ENCODE results near the gene SLC6A13. TPM values are rescaled to one million over a fixed set of nuclear protein-coding genes. Genes with fewer than 3 reads are reported as not detected.

SLC6A13 gene
- total RNA-seq, 1 donor from 2014 or later, result 0.91 TPM

GRCh38 chr12:295132-295531 is 32.5 kb upstream of the SLC6A13 start:
- H3K36me3 Mint-ChIP-seq (ENCODE audit: unreplicated experiment), result peaks cover 23% of the 10 kb centered on the region
- H3K27me3 Mint-ChIP-seq (ENCODE audit: unreplicated experiment), result peaks cover 3% of the 10 kb centered on the region
- H3K27ac Mint-ChIP-seq (ENCODE audit: unreplicated experiment), result no peak overlapping the region
- no peak for DNase-seq
- H3K9me3 Mint-ChIP-seq (ENCODE audit: unreplicated experiment), result peaks cover 6% of the 10 kb centered on the region
- H3K4me3 Mint-ChIP-seq (ENCODE audit: unreplicated experiment), result no peak overlapping the region
- no peak for TF ChIP-seq CTCF (IDR thresholded peaks at IDR 0.05; ENCODE audit: partially characterized antibody, unreplicated experiment)
- no peaks in the 10 kb centered on the region for H3K4me1 Mint-ChIP-seq (ENCODE audit: low read depth, unreplicated experiment)

GRCh38 chr12:293199-293598 is 30.6 kb upstream of the SLC6A13 start:
- Mint-ChIP-seq H3K4me3 (ENCODE audit: unreplicated experiment) (no peak overlapping the region), H3K27me3 (ENCODE audit: unreplicated experiment) (peaks cover 3% of the 10 kb centered on the region), H3K4me1 (ENCODE audit: low read depth, unreplicated experiment) (no peaks in the 10 kb centered on the region), H3K27ac (ENCODE audit: unreplicated experiment) (no peak overlapping the region), H3K9me3 (ENCODE audit: unreplicated experiment) (no peaks in the 10 kb centered on the region), H3K36me3 (ENCODE audit: unreplicated experiment) (peaks cover 6% of the 10 kb centered on the region)
- no peak for TF ChIP-seq CTCF (IDR thresholded peaks at IDR 0.05; ENCODE audit: partially characterized antibody, unreplicated experiment)
- no peak for DNase-seq

GRCh38 chr12:292186-292585 is 29.6 kb upstream of the SLC6A13 start:
- H3K27me3 Mint-ChIP-seq (ENCODE audit: unreplicated experiment), result peaks cover 3% of the 10 kb centered on the region
- TF ChIP-seq CTCF (IDR thresholded peaks at IDR 0.05; ENCODE audit: partially characterized antibody, unreplicated experiment), result no peak
- H3K4me3 Mint-ChIP-seq (ENCODE audit: unreplicated experiment), result no peak overlapping the region
- peaks cover 6% of the 10 kb centered on the region for H3K36me3 Mint-ChIP-seq (ENCODE audit: unreplicated experiment)
- no peaks in the 10 kb centered on the region for H3K9me3 Mint-ChIP-seq (ENCODE audit: unreplicated experiment)
- DNase-seq, result no peak
- no peaks in the 10 kb centered on the region for H3K4me1 Mint-ChIP-seq (ENCODE audit: low read depth, unreplicated experiment)
- H3K27ac Mint-ChIP-seq (ENCODE audit: unreplicated experiment), result no peak overlapping the region

DNA sequence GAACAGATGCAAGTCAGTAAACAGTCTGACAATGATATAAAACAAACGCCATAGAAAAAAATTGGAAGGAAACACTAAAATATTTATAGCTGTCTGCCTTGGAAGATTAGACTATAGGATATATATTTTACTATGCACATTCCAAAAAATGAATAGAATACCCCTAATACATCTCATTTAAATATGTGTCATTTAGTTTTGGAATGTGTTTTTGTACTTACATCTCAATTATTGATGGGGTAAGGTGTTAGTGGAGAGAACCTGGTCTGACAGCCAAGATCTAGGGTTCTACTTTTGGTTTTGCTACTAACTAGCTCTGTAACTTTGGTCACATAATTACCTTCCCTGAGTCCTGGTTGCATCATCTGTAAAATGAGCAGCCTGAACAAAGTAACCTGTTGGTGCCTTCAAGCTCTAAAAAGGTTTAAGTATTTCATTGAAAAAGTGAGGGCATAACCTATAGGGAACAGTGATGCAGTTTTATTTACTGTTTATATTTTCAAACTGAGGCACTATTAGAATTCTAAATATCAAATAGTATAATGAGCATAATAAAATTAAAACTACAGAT is 28.6 kb upstream of the SLC6A13 start:
- H3K9me3 Mint-ChIP-seq (ENCODE audit: unreplicated experiment), result no peaks in the 10 kb centered on the region
- H3K36me3 Mint-ChIP-seq (ENCODE audit: unreplicated experiment), result peaks cover 6% of the 10 kb centered on the region
- H3K4me1 Mint-ChIP-seq (ENCODE audit: low read depth, unreplicated experiment), result no peaks in the 10 kb centered on the region
- peaks cover 3% of the 10 kb centered on the region for H3K27me3 Mint-ChIP-seq (ENCODE audit: unreplicated experiment)
- TF ChIP-seq CTCF (IDR thresholded peaks at IDR 0.05; ENCODE audit: partially characterized antibody, unreplicated experiment), result no peak
- DNase-seq, result no peak
- H3K27ac Mint-ChIP-seq (ENCODE audit: unreplicated experiment), result no peak overlapping the region
- H3K4me3 Mint-ChIP-seq (ENCODE audit: unreplicated experiment), result no peak overlapping the region

GRCh38 chr12:288687-289086 is 26.1 kb upstream of the SLC6A13 start:
- Mint-ChIP-seq H3K9me3 (ENCODE audit: unreplicated experiment) (no peaks in the 10 kb centered on the region), H3K27me3 (ENCODE audit: unreplicated experiment) (peaks cover 3% of the 10 kb centered on the region), H3K4me3 (ENCODE audit: unreplicated experiment) (no peak overlapping the region), H3K36me3 (ENCODE audit: unreplicated experiment) (peaks cover 6% of the 10 kb centered on the region), H3K27ac (ENCODE audit: unreplicated experiment) (no peak overlapping the region), H3K4me1 (ENCODE audit: low read depth, unreplicated experiment) (no peaks in the 10 kb centered on the region)
- TF ChIP-seq CTCF (IDR thresholded peaks at IDR 0.05; ENCODE audit: partially characterized antibody, unreplicated experiment), result no peak
- no peak for DNase-seq

All from glutamatergic neuron (in vitro differentiated cells).